Measurements from ENCODE around the gene PPARG.

DNA sequence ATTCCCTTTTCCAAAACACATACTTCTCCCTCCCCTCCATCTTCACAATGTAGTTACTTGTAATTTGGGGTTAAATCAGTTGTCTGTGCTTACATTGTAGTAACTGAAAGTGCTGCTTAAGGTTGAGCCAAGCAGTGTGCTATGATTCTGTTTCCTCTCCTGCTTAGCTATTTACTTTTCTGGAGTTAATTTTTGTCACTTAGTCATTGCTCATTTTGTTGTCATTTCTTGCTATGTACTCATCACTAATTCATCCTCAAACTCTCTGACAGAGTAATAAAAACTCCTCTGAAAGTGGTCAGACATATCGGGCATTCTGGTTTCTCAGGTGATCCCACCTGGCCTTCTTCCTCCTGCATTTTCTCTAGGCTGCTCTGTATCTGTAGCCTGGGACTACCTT lies 80.7 kb downstream of the PPARG start:
- TF ChIP-seq, protein P1, sequence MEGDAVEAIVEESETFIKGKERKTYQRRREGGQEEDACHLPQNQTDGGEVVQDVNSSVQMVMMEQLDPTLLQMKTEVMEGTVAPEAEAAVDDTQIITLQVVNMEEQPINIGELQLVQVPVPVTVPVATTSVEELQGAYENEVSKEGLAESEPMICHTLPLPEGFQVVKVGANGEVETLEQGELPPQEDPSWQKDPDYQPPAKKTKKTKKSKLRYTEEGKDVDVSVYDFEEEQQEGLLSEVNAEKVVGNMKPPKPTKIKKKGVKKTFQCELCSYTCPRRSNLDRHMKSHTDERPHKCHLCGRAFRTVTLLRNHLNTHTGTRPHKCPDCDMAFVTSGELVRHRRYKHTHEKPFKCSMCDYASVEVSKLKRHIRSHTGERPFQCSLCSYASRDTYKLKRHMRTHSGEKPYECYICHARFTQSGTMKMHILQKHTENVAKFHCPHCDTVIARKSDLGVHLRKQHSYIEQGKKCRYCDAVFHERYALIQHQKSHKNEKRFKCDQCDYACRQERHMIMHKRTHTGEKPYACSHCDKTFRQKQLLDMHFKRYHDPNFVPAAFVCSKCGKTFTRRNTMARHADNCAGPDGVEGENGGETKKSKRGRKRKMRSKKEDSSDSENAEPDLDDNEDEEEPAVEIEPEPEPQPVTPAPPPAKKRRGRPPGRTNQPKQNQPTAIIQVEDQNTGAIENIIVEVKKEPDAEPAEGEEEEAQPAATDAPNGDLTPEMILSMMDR (conservative IDR thresholded peaks at IDR 0.05), result no peak
- TF ChIP-seq EZH2 (IDR thresholded peaks at IDR 0.05; ENCODE audit: low read depth), result no peak
